ENCODE data around the gene OBSL1. TPM values are rescaled to one million over a fixed set of nuclear protein-coding genes. Genes with fewer than 3 reads are reported as not detected.

The OBSL1 gene
- total and polyA plus RNA-seq, 10 of the 15 experiments (the other 5 are each of a cell fraction or from before 2014, with no cell fraction given), result 0.14 to 0.77 TPM; not detected in 8

DNA sequence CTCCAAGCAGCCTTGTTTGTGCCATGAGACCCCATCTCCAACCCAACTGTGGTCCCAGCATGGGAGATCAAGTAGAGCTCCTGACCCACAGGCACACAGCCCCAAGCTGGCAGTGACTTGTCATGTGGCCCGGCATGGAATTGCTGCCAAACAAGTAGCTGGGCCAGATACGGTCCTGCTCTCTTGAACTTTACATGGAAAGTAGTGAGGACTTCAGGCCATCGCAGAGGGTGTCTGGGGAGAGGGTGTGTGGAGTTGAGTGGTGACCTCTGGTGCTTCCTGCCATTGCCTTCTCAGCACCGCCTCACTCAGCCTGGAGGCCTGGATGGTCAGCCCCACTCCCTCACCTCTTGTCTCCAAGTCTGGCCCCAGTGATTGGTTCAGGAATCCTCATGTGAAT is 45.2 kb upstream of the OBSL1 start:
- Histone ChIP-seq H3K4me1 (ENCODE audit: control insufficient read depth, insufficient read depth, low read length) (0 out of 2 replicates have a peak, but pooled peaks cover 4% of the 10 kb centered on the region), H3K9ac (ENCODE audit: control insufficient read depth, insufficient read depth, low read length) (no peak overlapping the region), H3K27me3 (replicated peaks in 1 of 2; ENCODE audit: control insufficient read depth in 2 of 2, insufficient read depth in 2 of 2, low read length in 1 of 2) (no peaks in the 10 kb centered on the region), H3K79me2 (ENCODE audit: control insufficient read depth, insufficient read depth, low read length) (no peaks in the 10 kb centered on the region), H4K20me1 (ENCODE audit: control insufficient read depth, insufficient read depth) (no peaks in the 10 kb centered on the region), H3K27ac (ENCODE audit: control insufficient read depth, insufficient read depth) (no peak overlapping the region), H3K36me3 (ENCODE audit: control insufficient read depth in 2 of 2, insufficient read depth in 2 of 2, low read length in 1 of 2) (peaks cover 0 to 2% of the 10 kb centered on the region in 2 experiments; a peak in 2 of 4 replicates), H3K4me3 (no peak overlapping the region), H3K4me2 (ENCODE audit: control insufficient read depth, insufficient read depth) (no peak overlapping the region), H2AFZ (ENCODE audit: control insufficient read depth, low read depth, low read length) (no peak overlapping the region), H3K9me3 (replicated peaks; ENCODE audit: control insufficient read depth, insufficient read depth, low read length) (no peaks in the 10 kb centered on the region)
- no peak for ATAC-seq
- ChIA-PET SMC1A (ENCODE audit: uncharacterized antibody, unreplicated experiment) (no interaction called here), RAD21 (ENCODE audit: unreplicated experiment) (interaction anchor here (0.6 kb wide), 1 partner anchor 488 kb away, joined by 3 read pairs; no protein-coding TSS in a partner anchor), CTCF (no interaction called here), POLR2A (no interaction called here)
- in situ Hi-C loops (cut with MboI), result no loop called here
- no peak for TF ChIP-seq MTA2 (IDR thresholded peaks at IDR 0.05; ENCODE audit: low read depth)
- no peak for TF ChIP-seq KLF5 (IDR thresholded peaks at IDR 0.05; ENCODE audit: partially characterized antibody)
- TF ChIP-seq KAT2A (conservative IDR thresholded peaks at IDR 0.05; ENCODE audit: control insufficient read depth, low read depth, low read length), result no peak
- no peak for FAIRE-seq
- no TSS peak for BruUV-seq (replicated peaks)
- intact Hi-C loops (cut with micrococcal nuclease; ENCODE audit: unreplicated experiment), result no loop called here
- DNase-seq (ENCODE audit: low read depth, low spot score), result no peak
- WGBS (ENCODE audit: insufficient coverage, insufficient replicate concordance, low lambda C conversion rate, missing lambda C conversion rate), result 95% methylated on average over 4 of the region's 4 CpGs

GRCh38 chr2:219615894-219616293 is 44.6 kb upstream of the OBSL1 start:
- ChIA-PET POLR2A (no interaction called here), SMC1A (ENCODE audit: uncharacterized antibody, unreplicated experiment) (no interaction called here), RAD21 (ENCODE audit: unreplicated experiment) (interaction anchor here (0.6 kb wide), 1 partner anchor 489 kb away, joined by 3 read pairs; no protein-coding TSS in a partner anchor), CTCF (no interaction called here)
- intact Hi-C loops (cut with micrococcal nuclease; ENCODE audit: unreplicated experiment), result no loop called here
- BruUV-seq (replicated peaks), result no TSS peak
- DNase-seq (ENCODE audit: low read depth, low spot score), result no peak
- H3K27me3 ChIP-seq (replicated peaks in 1 of 2; ENCODE audit: control insufficient read depth in 2 of 2, insufficient read depth in 2 of 2, low read length in 1 of 2), result no peaks in the 10 kb centered on the region
- 84% methylated on average over 11 of the region's 12 CpGs for WGBS (ENCODE audit: insufficient coverage, insufficient replicate concordance, low lambda C conversion rate, missing lambda C conversion rate)
- no peak for FAIRE-seq
- H3K9me3 ChIP-seq (replicated peaks; ENCODE audit: control insufficient read depth, insufficient read depth, low read length), result no peaks in the 10 kb centered on the region
- no peaks in the 10 kb centered on the region for H4K20me1 ChIP-seq (ENCODE audit: control insufficient read depth, insufficient read depth)
- H3K27ac ChIP-seq (ENCODE audit: control insufficient read depth, insufficient read depth), result no peak overlapping the region
- TF ChIP-seq NFYB (IDR thresholded peaks at IDR 0.05; ENCODE audit: insufficient read depth, low read depth, low read length) (no peak), SREBF2 (IDR thresholded peaks at IDR 0.05; ENCODE audit: low read length) (no peak), RB1 (IDR thresholded peaks at IDR 0.05; ENCODE audit: borderline replicate concordance) (no peak), KAT2A (conservative IDR thresholded peaks at IDR 0.05; ENCODE audit: control insufficient read depth, low read depth, low read length) (no peak), RBBP5 (conservative IDR thresholded peaks at IDR 0.05) (no peak), RUNX3 (IDR thresholded peaks at IDR 0.05; ENCODE audit: low read length) (no peak), PBX3 (IDR thresholded peaks at IDR 0.05; ENCODE audit: insufficient replicate concordance, low read depth, low read length) (no peak), SP1 (IDR thresholded peaks at IDR 0.05; ENCODE audit: low read depth, low read length) (no peak), SMC3 (IDR thresholded peaks at IDR 0.05; ENCODE audit: borderline replicate concordance, low read length) (no peak)
- ATAC-seq, result no peak
- in situ Hi-C loops (cut with MboI), result no loop called here
- no peak overlapping the region for H2AFZ ChIP-seq (ENCODE audit: control insufficient read depth, low read depth, low read length)
- no peak overlapping the region for H3K9ac ChIP-seq (ENCODE audit: control insufficient read depth, insufficient read depth, low read length)
- no peak overlapping the region for H3K4me3 ChIP-seq
- no peaks in the 10 kb centered on the region for H3K79me2 ChIP-seq (ENCODE audit: control insufficient read depth, insufficient read depth, low read length)
- H3K36me3 ChIP-seq (ENCODE audit: control insufficient read depth in 2 of 2, insufficient read depth in 2 of 2, low read length in 1 of 2), result peaks cover 0 to 2% of the 10 kb centered on the region in 2 experiments; a peak in 2 of 4 replicates
- H3K4me1 ChIP-seq (ENCODE audit: control insufficient read depth, insufficient read depth, low read length), result 0 out of 2 replicates have a peak, but pooled peaks cover 4% of the 10 kb centered on the region
- no peak overlapping the region for H3K4me2 ChIP-seq (ENCODE audit: control insufficient read depth, insufficient read depth)
